Epithelial cell of proximal tubule (primary cell): ENCODE data around the gene ICAM2. TPM values are rescaled to one million over a fixed set of nuclear protein-coding genes. Genes with fewer than 3 reads are reported as not detected.

Experiments
- DNase-seq: peaks from one replicate; pipeline ENCODE4 v3.0.0-alpha.2; 2011; ENCODE audit warnings: low read depth
- H3K4me3 ChIP-seq: 2 replicates; pipeline ENCODE4 v1.5.1; 2011; ENCODE audit warnings: low read depth, mild to moderate bottlenecking, low read length
- CTCF ChIP-seq: conservative IDR thresholded peaks from 2 replicates; pipeline ENCODE4 v1.5.1; 2012; ENCODE audit warnings: low read depth, mild to moderate bottlenecking, low read length
- total RNA-seq: library from RNA; depleted of rRNA; stranded (reverse); fragments of >200 nt; gene quantifications from 2 replicates; pipeline ENCODE4 v1.2.3, GENCODE V29; 2015

The ICAM2 gene
- total RNA-seq = 18.4 and 19.9 TPM in 2 replicates

- TF ChIP-seq CTCF = no peak
- DNase-seq = no peak
- H3K4me3 ChIP-seq = peak within 1 kb of the TSS; percentile 55
Observed at GRCh38 chr17:64020056-64020766, at the start of gene ICAM2. ICAM2 (minus strand) TSS chr17:64020633; CDS start chr17:64006691, 13,942 bp downstream.

- H3K4me3 ChIP-seq = no peak overlapping the region
- DNase-seq = no peak
- TF ChIP-seq CTCF = no peak
Observed at GRCh38 chr17:64070213-64070612, 49.8 kb upstream of the ICAM2 start.

DNA sequence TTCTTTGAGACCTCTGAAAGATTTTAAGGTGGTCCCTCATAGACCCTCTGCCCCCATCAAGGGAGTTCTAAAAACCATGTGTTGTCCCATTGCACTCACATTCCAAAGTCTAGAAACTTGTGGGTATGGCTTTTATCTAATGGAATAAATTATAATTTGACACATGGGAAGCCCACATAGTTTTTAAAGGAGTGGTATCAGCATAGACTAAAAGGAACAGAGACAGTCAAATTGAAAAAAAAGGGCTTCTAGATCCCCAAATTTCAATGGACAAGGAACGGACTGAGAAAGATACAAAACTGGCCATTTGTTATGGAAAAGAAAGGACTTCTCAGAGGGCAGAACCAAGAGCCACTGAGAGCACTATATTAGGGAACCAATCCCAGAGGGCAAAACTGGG is 48.7 kb upstream of the ICAM2 start:
- no peak for TF ChIP-seq CTCF

GRCh38 chr17:64067657-64068056 is 47.2 kb upstream of the ICAM2 start:
- DNase-seq = no peak
- no peak overlapping the region for H3K4me3 ChIP-seq
- TF ChIP-seq CTCF = no peak

More for the DNA sequence above, 48.7 kb upstream of the ICAM2 start:
- no peak overlapping the region for H3K4me3 ChIP-seq
- no peak for DNase-seq

DNA sequence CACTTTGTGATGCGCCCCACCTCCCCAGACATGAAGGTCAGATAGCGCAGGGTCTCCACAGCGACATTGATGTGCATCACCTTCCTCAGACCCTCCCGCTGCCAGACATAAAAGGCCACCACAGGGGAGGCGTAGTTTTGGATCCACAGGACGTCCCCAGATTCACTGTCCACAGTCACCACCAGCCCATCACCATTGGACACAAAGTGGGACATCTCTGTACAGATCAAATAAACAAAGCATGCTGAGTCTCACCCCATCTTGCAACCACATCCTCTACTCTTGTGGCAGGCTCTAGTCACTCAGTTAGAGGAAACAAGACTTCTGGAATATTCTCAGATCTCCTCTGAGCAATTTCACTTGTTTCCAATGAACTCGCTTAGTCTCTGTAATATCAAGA is 46.3 kb upstream of the ICAM2 start:
- no peak for TF ChIP-seq CTCF
- no peak for DNase-seq

GRCh38 chr17:64065161-64065560 is 44.7 kb upstream of the ICAM2 start:
- TF ChIP-seq CTCF = no peak
- no peak for DNase-seq
- no peak overlapping the region for H3K4me3 ChIP-seq

More for the DNA sequence above, 46.3 kb upstream of the ICAM2 start:
- no peak overlapping the region for H3K4me3 ChIP-seq

DNA sequence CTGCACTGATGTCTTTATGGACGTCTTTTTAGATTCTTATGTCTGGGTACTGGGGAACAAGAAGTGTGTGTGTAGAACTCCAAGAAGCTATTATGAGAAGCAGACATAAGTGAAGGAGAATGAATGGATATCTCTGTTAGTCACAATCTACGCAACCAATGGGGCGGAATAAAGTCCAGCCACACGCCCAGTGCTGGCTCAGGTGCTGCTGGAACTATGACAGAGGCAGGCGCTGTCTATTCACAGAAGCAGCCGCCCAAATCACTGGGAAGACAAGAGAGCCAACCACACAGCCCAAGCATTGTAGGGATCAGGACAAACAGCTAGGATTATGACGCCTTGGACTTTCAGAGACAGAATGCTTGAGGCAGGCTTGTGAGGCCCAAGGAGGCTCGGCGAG is 43.9 kb upstream of the ICAM2 start:
- DNase-seq = no peak
- H3K4me3 ChIP-seq = no peak overlapping the region
- TF ChIP-seq CTCF = no peak
